GM21367 (cell line): ENCODE measurements around the gene DBP.
"Not testable (repeated sequence)": the region's sequence is repeated elsewhere in the genome, so short reads cannot be mapped to it uniquely, and the experiment has no call there.

Experiments used
- ATAC-seq: cut with Tn5 transposase; IDR thresholded peaks from one replicate; pipeline ENCODE4 v1.9.1; 2021; ENCODE audit not compliant: unreplicated experiment

Gene DBP, protein sequence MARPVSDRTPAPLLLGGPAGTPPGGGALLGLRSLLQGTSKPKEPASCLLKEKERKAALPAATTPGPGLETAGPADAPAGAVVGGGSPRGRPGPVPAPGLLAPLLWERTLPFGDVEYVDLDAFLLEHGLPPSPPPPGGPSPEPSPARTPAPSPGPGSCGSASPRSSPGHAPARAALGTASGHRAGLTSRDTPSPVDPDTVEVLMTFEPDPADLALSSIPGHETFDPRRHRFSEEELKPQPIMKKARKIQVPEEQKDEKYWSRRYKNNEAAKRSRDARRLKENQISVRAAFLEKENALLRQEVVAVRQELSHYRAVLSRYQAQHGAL

DNA sequence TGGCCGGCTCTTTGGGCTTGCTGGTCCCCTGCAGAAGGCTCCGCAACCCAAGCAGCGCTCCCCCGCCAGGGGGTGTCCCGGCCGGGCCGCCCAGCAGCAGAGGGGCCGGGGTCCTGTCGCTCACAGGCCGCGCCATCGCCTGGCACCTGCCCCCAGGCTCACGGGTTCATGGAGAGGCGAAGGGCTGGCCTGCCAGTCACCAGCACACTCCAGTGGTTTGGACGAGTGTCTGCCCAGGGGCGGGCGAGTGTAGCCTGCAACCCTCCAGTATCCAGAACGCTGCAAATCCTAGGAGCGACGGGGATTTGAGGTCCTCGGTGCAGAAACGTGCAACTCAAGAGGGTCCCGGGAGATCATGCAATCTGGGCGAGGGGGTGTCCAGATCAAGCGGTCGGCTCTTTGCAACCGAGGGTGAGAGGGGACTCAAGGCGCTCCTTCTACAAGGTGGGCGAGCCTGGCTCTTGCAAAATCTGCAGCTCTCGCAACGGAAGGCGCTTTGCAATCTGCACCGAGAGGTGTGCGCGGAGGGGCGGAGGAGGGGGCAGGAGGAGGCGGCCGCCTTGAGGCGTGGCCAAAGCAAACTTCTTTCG is at the start of gene DBP:
DBP (minus strand) TSS at position 521 of the 590 bp plus-strand sequence; CDS start at position 136, 385 bp downstream.
- ATAC-seq, result no peak

DNA sequence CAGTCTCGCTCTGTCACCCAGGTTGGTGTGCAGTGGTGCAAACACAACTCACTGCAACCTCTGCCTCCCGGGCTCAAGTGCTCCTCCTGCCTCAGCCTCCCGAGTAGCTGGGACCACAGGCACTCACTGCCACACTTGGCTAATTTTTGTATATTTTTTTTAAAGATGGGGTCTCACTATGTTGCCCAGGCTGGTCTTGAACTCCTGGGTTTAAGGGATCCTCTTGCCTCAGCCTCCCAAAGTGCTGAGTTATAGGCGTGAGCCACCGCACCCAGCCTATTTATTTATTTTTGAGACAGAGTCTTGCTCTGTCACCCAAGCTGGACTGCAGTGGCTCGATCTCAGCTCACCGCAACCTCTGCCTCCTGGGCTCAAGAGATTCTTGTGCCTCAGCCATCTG is 49.5 kb upstream of the DBP start:
- not testable (repeated sequence) for ATAC-seq

DNA sequence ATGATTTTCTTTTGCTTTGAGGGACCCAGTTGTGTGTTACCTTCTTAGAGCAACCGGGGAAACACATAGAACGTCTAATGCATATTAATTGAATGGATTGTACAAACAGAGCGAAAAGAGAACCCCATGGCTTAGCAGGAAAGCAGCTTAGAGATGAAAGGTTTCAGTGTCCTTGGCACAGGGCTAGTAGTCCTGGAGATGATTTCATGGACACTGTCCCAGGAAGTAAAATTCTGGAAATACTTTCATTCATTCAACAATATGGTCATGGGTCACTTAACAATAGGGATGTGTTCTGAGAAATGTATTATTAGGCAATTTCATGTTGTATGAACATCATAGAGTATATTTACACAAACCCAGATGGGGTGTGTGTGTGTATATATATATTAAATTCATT is 48.9 kb upstream of the DBP start:
- ATAC-seq, result no peak

DNA sequence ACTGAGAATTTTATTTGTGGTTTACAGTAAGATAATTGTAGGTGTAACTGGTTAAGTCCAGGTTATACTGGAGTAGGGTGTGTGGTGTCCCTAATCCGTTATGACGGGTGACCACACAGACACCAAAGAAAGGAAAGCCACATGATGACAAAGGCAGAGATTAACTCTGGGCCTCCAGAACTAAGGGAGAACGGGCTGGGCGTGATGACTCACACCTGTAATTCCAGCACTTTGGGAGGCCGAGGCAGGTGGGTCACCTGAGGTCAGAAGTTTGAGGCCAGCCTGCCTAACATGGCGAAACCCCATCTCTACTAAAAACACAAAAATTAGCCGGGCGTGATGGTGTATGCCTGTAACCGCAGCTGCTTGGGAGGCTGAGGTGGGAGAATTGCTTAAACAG is 48.4 kb upstream of the DBP start:
- no peak for ATAC-seq

DNA sequence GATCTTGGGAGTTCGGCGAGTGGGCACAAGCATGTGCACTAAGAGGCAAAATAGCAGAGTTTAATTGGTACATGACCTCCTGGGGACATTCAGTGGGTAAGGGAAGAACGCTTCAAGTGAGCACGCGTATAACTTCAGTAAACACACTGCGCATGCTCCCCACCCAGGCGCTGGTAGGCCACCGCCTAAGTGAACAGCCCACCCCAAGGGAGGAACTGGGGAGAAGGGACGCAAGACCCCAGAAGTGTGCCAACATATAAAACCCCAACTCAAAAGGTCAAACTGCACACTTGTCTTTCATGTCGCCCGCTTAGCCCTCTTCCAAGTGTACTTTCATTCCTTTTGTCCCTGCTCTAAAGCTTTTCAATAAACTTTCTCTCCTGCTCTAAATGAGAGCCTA is 46.2 kb upstream of the DBP start:
- no peak for ATAC-seq

DNA sequence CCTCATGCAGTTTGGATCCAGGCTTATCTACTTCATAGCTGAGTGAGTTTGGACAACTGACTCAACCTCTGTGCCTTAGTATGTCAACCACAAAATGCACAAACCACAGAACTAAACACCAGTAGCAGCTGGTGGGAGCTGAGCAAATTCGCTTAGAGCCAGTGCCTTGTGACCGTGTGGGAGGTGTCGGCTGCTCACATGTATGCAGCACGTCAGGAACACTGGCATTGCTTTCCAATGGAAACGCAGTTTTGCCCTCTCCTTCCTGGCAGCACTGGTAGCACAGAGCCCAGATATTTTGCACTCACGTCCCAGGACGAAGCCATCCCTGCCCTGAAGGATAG is 43.9 kb upstream of the DBP start:
- ATAC-seq, result no peak

DNA sequence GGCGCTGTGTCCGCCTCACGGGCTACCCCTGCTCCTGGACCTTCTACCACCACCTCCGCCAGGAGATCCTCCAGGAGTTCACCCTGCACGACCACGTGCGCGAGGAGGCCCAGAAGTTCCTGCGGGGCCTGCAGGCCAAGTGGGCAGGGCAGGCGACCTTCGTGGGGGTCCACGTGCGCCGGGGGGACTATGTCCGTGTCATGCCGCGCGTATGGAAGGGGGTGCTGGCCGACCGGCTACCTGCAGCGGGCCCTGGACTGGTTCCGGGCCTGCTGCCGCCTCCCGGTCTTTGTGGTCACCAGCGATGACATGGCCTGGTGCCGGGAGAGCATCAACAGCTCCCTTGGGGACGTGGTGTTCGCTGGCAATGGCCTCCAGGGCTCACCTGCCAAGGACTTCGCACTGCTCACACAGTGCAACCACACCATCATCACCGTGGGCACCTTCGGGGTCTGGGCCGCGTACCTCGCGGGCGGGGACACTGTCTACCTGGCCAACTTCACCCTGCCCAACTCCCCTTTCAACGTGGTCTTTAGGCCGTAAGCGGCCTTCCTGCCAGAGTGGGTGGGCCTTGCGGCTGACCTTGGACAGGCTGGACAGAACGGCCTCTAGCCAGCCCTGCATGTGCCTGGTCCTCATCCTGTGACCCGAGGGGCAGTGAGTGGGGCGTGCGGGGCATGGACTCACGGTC is 43.4 kb upstream of the DBP start:
- no peak for ATAC-seq

DNA sequence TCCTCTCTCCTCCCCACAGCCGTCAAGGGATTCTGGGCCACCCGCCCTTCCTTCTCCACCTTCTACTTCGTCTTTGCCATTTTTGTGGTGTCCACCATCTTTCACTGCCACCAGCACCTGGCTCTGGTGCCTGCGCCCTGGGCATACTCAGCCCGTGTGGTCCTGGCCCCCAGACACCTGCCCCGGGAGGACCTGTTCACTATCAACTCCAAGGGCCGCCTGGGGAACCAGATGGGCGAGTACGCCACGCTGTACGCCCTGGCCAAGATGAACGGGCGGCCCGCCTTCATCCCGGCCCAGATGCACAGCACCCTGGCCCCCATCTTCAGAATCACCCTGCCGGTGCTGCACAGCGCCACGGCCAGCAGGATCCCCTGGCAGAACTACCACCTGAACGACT is 42.8 kb upstream of the DBP start:
- ATAC-seq, result not testable (repeated sequence)

DNA sequence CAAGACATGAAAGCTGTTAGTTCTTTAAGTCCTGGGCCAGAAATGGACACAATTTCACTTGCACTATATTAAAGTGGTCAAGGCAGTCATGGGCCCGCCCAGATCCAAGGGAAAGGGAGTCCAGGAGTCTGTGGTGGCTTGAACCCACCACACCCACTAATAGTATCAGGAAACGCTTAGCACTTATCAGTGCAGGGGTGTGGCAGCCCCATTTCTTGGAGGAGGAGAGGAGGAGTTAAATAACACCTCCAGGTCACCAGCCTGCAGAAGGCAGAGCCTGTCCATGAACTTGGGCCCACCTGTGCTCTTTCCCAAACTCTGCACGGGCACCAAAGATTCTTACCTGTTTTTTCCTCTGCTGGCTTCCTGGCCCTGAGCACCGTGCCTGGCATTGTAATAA is 41.0 kb upstream of the DBP start:
- ATAC-seq, result no peak

DNA sequence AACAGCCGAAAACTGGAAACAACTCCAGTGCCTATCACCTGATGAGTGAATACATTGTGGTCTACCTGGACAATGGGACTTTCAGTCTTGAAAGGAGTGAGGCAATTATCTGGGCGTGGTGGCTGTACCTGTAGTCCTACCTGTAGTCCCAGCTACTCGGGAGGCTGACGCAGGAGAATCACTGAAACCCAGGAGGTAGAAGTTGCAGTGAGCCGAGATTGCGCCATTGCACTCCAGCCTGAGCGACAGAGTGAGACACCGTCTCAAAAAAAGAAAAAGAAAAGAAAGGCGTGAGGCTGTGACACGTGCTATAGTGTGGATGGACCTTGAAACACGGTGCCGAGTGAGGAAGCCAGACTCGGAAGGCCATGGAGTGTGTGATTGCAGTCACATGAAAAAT is 39.7 kb upstream of the DBP start:
- ATAC-seq, result no peak

DNA sequence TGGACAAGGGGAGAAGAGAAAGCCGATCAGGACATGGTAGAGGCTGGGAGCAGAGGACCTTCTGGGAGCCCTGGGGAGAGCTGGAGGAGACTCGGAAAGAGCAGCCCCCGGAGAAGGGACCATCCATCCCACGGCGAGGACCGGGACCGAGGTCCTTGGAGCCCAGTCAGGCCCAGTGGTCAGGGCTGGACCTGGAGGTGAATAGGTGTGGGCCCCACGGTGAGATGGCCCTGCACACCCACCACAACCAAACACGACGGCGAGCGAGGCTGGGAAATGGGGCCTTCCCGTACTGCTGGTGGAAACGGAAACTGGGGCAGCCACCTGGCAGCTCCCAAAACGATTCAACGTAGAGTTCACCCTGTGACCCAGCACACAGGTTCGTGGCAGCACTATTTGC is 39.3 kb upstream of the DBP start:
- no peak for ATAC-seq

DNA sequence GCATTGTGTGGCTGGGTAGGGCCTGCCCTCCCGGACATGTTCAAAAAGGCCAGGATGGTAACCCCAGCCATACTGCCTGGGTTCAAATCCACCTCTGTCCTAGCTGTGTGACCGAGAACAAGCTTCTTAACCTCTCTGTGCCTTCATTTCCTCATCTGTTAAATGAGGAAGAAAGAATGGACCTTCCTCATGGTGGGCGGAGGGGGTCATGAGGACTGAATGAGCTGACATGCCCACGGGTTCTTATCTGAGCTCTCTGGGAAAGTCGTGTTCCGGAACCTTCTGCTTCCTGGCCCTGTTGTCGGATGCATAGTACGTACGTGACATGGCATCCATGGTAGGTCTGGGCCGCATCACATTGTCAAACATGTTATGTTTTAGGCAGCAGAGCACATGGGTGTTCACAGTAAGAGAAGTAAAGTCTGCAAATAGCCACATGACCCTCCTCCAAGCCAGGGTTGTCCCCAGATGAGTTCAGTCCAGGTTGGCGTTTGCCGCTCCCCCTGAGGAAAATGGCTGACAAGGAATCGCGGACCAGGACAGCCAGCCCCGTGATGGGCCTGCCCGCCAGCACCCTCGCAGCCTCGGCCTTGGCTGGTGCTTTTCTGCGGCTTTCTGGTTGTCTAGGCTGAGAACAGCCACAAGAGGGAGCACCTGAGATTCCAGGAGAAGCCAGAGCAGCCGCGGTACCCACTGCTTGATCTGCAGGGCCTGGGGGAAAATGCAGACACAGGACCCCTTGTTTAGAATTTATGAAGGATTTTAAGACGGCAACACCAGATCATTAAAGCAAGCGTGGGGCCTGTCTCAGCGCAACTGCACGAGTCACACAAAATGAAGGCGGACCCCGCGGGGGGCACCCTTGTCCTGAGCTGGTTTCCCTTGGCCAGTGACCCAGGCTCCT is 38.0 kb upstream of the DBP start:
- no peak for ATAC-seq

DNA sequence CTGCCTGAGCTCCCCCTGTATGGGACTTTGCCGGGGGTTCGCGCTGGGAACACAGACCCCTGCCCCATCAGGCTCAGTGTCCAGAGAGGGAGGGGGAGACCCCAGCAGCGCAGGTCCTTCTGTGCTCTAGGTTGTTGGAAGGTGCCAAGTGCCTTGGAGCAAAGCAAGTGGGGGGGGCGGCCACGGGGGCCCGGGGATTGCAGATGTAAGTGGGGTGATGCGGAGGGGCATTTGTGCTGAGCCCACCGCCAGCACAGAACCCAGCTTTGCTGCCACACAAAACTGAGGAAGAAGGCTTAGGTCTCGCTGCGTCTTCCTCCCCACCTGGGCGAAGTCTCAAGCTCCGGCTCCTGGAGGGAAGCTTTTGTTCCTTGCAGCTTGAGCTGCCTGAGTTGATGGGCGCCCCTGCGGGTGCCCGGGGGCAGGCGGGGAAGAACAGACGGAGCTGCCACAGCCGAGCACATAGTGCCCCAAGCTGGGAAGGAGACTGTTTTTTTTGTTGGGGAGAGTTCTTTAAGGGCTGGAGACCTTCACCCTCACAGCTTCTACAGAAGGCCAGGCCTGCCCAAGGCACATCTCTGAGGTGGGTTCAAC is 37.1 kb upstream of the DBP start:
- no peak for ATAC-seq

DNA sequence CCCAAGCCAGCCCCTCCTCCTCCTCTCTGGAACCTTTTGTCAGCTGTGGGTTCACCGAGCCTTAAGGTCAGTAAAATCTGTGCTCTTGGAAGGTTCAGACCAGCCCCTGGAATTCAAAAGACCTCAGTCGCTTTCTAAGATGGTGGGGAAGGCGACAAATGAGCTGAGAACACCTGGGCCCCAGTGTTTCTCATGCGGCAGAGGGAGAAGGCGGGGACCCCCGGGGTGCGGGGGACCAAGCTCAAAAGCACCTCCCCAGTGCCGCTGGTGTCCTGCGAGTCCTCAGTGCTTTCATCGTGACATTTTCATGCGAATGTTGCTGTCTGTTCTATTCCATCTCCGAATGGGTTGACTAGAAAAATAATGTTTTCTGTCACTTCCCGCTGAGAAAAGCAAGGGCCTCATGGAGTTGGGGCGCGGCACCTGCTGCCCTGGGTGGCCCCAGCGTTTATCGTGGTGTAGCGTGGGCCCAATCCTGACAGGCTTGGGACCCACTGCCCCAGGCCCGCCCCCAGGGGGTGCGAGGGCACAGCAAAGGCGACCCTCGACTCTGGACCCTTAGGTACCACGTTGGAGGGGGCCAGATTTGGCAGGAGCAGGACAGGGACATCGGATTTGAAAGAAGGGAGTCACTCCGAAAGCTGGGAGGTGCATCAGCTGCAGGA is 36.4 kb upstream of the DBP start:
- ATAC-seq, result no peak

DNA sequence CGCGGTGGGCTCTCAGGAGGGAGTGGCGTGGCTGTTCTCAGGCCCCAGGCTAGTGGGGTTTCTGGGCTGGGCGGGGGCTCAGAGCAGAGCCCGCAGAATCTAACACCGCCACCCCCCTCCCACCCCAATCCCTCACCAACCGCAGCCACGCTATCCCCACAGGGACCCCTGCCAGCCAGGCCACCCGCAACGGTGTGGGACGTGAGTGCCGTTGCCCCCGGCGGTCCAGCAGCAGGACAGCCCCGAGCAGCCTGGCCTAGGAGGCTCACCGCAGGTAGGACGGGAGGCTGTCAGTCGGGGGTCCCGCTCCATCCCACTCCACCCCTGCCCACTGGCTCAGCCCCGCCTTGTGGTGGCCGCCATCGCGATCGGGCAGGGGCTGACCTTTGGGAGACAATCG is 35.8 kb upstream of the DBP start, which contains the start of gene NTN5:
NTN5 (minus strand) TSS at position 24 of the 400 bp plus-strand sequence. CDS start 2,031 bp downstream, outside the sequence.
- no peak for ATAC-seq

DNA sequence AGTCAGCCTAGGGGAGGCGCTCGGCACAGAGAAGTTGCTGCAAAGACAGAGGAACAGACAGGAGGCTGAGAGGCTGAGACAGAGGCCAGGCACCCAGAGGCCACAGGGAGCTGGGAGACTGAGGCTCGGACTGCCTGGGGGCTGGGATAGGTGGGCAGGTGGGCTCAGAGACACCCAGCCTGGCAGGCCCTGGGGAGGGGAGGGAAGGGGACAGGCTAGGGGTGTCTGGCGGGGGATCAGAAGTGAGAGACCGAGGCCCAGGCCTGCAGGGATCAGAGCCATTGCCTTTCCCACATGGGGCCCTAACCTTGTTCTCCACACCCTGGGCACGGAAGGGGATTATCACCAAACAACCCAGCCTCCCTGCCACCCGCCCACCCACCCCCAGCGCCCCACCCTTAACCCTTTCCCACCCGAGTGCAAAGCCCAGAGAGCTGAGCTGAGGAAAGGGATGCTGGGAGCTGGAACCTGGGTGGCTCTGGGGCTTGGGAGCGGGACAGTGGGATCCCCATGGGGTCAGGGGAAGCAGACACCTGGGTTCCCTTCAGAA is 34.3 kb upstream of the DBP start:
- no peak for ATAC-seq

DNA sequence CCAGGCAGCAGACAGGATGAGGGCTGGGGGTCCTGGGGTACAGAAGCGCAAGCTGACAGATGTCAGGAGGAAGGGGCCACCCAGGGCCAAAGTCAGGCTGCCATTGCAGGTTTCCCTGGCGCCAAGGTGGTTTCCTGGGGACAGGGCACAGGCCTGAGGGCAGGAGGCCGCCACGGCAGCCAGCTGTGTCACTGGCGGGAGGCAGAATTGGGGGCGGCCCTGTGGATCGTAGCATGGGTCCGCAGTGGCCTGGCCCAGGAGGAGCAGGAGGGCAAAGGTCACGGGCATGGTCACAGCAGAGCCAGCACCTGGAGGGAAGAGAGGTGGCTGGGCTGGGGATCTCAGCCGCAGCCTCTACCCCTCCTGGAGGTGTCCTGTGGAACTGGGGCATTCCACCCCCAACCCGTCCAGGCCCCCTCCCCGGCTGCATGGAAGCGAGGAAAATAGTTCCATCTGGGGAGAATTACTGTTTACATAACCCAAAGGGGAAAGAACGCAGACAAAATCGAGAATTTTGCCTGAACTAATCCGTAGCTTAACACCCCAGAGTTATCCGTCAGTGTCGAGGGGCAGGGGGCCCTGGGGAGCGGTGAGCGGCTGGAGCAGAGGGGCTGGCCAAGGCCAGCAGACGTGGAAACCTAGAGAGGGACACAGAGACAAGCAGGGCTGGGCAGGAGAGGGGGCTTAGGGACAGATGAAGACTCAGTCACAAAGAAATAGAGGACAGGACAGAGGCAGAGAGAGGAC is 33.7 kb upstream of the DBP start:
- no peak for ATAC-seq

DNA sequence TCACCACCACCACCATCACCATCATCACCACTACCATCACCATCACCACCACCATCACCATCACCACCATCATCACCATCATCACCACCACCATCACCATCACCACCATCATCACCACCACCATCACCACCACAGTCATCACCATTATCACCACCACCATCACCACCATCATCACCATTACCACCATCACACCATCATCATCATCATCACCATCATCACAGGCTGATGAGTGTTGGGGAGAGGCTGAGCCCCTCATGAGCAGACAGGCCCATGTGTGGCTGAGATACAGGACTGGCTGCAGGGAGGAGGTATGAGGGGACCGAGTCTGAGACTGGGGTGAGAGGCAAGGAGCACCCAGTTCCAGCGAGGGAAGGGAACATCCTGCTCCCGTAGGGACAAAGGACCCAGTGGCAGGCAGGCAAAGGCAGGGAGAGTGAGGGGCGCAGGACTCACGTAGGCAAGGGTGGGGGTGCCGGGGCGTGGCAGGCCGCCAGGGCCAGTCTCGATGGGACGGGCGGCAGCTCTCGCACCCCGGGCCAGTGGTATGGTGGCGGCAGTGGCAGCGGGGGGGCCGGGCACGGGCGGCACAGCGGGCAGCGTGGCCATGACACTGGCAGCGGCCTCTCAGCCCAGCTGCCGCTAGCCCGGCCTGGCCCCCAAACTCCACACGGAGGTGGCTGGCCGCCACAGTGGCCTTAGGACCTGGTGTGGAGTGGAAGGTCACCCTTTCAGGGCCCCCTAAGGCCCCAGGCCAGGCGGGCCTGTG is 32.9 kb upstream of the DBP start:
- no peak for ATAC-seq

DNA sequence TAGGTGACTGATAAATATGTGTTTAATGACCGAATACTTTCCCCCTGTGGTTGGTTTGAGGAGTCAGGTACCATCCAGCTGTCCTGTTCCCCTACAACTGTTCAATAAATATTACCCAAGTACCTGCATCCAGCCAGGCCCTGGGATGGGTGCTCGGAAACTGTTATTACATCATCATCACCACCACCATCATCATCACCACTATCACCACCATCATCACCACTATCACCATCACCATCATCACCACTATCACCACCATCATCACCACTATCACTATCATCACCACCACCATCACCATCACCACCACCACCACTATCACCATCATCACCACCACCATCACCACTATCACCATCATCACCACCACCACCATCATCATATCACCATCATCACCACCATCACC is 31.6 kb upstream of the DBP start:
- no peak for ATAC-seq
